GM12878 (cell line): Measurements from ENCODE around the gene CST2. TPM values are rescaled to one million over a fixed set of nuclear protein-coding genes. Genes with fewer than 3 reads are reported as not detected.

Source experiments
- ATAC-seq: fragments of 200-7000 bp; cut with Tn5 transposase; 3 replicates; pipeline ENCODE4 v1.9.1; 2020; ENCODE audit warnings: mild to moderate bottlenecking, moderate library complexity
- BruUV-seq: library from RNA; stranded (reverse); fragments of 400-500 nt; replicated peaks from 2 replicates; lab custom pipeline; 2021; lab: Mats Ljungman, UMichigan
- CTCF ChIA-PET: fragments of 300-600 bp; sonication (Branson Sonifier 250); formaldehyde crosslinking; extraction: SDS; loops from one replicate; lab custom pipeline; 2021; ENCODE audit warnings: inconsistent platforms; lab: Yijun Ruan, JAX
- POLR2A ChIA-PET: fragments of 350-600 bp; formaldehyde crosslinking; extraction: SDS; loops from one replicate; lab custom pipeline; 2021; ENCODE audit warnings: inconsistent platforms; lab: Charles Lee
- RAD21 ChIA-PET: fragments of 300-600 bp; sonication (Branson Sonifier 250); formaldehyde crosslinking; loops from one replicate; lab custom pipeline; 2023; ENCODE audit warnings: antibody characterized with exemption; ENCODE audit not compliant: unreplicated experiment; lab: Charles Lee
- SMC1A ChIA-PET: fragments of 300-600 bp; sonication (Branson Sonifier 250); formaldehyde crosslinking; loops from one replicate; lab custom pipeline; 2023; ENCODE audit not compliant: unreplicated experiment, uncharacterized antibody; lab: Charles Lee
- DNase-seq: peaks from one replicate; pipeline ENCODE4 v3.0.0-alpha.2; 2011; ENCODE audit warnings: low read depth, low spot score
- FAIRE-seq: peaks from 3 replicates; lab custom pipeline; 2011; peaks lifted over from hg19 to GRCh38; lab: Jason Lieb, UNC
- H2AFZ ChIP-seq: 2 replicates; pipeline ENCODE4 v1.6.0; 2011; ENCODE audit warnings: low read depth, low read length, control low read depth; ENCODE audit not compliant: control insufficient read depth
- H3K27ac ChIP-seq: 2 replicates; pipeline ENCODE4 v1.5.1; 2011; ENCODE audit warnings: control low read depth; ENCODE audit not compliant: control insufficient read depth, insufficient read depth
- H3K27me3 ChIP-seq, 2 experiments: replicated peaks in 1 of 2; 2 replicates each; pipeline versions ENCODE4 v1.6.0 to v1.6.1; 2011; ENCODE audit warnings: low read length in 1 of 2; ENCODE audit not compliant: control insufficient read depth in 2 of 2, insufficient read depth in 2 of 2
- H3K36me3 ChIP-seq, 2 experiments: 2 replicates each; pipeline ENCODE4 v1.5.1; 2011; ENCODE audit warnings: low read length in 1 of 2; ENCODE audit not compliant: control insufficient read depth in 2 of 2, insufficient read depth in 2 of 2
- H3K4me1 ChIP-seq: 2 replicates; pipeline ENCODE4 v1.6.1; 2011; ENCODE audit warnings: mild to moderate bottlenecking, low read length, moderate library complexity, mixed read lengths; ENCODE audit not compliant: control insufficient read depth, insufficient read depth
- H3K4me2 ChIP-seq: 2 replicates; pipeline ENCODE4 v1.6.0; 2011; ENCODE audit warnings: control low read depth; ENCODE audit not compliant: control insufficient read depth, insufficient read depth
- H3K4me3 ChIP-seq: fragments of 200-600 bp; sonication (generic); 2 replicates; pipeline ENCODE4 v1.5.1; 2016
- H3K79me2 ChIP-seq: 2 replicates; pipeline ENCODE4 v1.6.0; 2011; ENCODE audit warnings: low read length; ENCODE audit not compliant: control insufficient read depth, insufficient read depth
- H3K9ac ChIP-seq: 2 replicates; pipeline ENCODE4 v1.8.0; 2011; ENCODE audit warnings: low read length, control low read depth, mixed read lengths; ENCODE audit not compliant: control insufficient read depth, insufficient read depth
- H3K9me3 ChIP-seq: replicated peaks from 3 replicates; pipeline ENCODE4 v1.5.1; 2011; ENCODE audit warnings: mild to moderate bottlenecking, low read length; ENCODE audit not compliant: control insufficient read depth, insufficient read depth
- H4K20me1 ChIP-seq: 2 replicates; pipeline ENCODE4 v1.6.0; 2011; ENCODE audit not compliant: control insufficient read depth, insufficient read depth
- E2F8 ChIP-seq: fragments of 450-650 bp; IDR thresholded peaks from 2 replicates; pipeline ENCODE4 v1.6.1; 2018; ENCODE audit warnings: mild to moderate bottlenecking, low read depth, moderate library complexity; ENCODE audit not compliant: partially characterized antibody
- IRF3 ChIP-seq: fragments of 450-650 bp; IDR thresholded peaks from 2 replicates; pipeline ENCODE4 v1.6.1; 2014; ENCODE audit warnings: mild to moderate bottlenecking
- POLR2AphosphoS2 ChIP-seq: IDR thresholded peaks from 2 replicates; pipeline ENCODE4 v1.6.1; 2011; ENCODE audit warnings: low read depth, mild to moderate bottlenecking, low read length, improper control_type of control experiment, moderate library complexity
- POU2F2 ChIP-seq: IDR thresholded peaks from 3 replicates; pipeline ENCODE4 v1.6.1; 2011; ENCODE audit warnings: low read depth, mild to moderate bottlenecking, low read length, borderline replicate concordance
- SIN3A ChIP-seq: IDR thresholded peaks from 2 replicates; pipeline ENCODE4 v1.6.1; 2012; ENCODE audit warnings: low read depth, low read length, improper control_type of control experiment
- SKIL ChIP-seq: fragments of 450-650 bp; IDR thresholded peaks from 2 replicates; pipeline ENCODE4 v1.6.1; 2017; ENCODE audit warnings: mild to moderate bottlenecking, low read depth, inconsistent platforms; ENCODE audit not compliant: poor library complexity, severe bottlenecking
- SREBF2 ChIP-seq: IDR thresholded peaks from 2 replicates; pipeline ENCODE4 v1.6.1; 2012; ENCODE audit warnings: mild to moderate bottlenecking, low read length
- USF1 ChIP-seq: IDR thresholded peaks from 2 replicates; pipeline ENCODE4 v1.6.1; 2011; ENCODE audit warnings: borderline replicate concordance, low read depth, mild to moderate bottlenecking, moderate library complexity, mixed read lengths, low read length; ENCODE audit not compliant: insufficient read depth; ENCODE audit errors: extremely low read length
- ZBTB33 ChIP-seq: fragments of 450-650 bp; IDR thresholded peaks from 2 replicates; pipeline ENCODE4 v1.6.1; 2017; ENCODE audit warnings: mild to moderate bottlenecking
- WGBS: methylation state at CpG from one replicate; pipeline ENCODE4 v1.1.6; 2016; ENCODE audit warnings: low lambda C conversion rate; ENCODE audit not compliant: insufficient replicate concordance, insufficient coverage; ENCODE audit errors: missing lambda C conversion rate; 5-methylcytosine and 5-hydroxymethylcytosine counted together
- in situ Hi-C: fragments of 300-500 bp; cut with MboI; formaldehyde crosslinking; loops from 9 replicates; pipeline ENCODE4 v1.14.3; 2018; ENCODE audit warnings: mixed read lengths
- intact Hi-C: fragments of 100-400 bp; cut with micrococcal nuclease; formaldehyde crosslinking; loops from one replicate; pipeline ENCODE4 v1.14.2; 2022; ENCODE audit not compliant: unreplicated experiment
- polyA plus RNA-seq, 11 experiments: library from polyadenylated mRNA; depleted of rRNA in 4 of 11; unstranded in 6 of 11; stranded (reverse) in 5 of 11; fragments of >200 nt; fragmentation: Nextera tagmentation in 4 of 11; fragmentation: Illumina TruSeq in 1 of 11; extraction: Ambion mirVana in 4 of 11; extraction: Trizol in 1 of 11; gene quantifications; 1 replicate in 1 of 11; 2 replicates in 10 of 11; pipeline versions ENCODE4 v1.2.1 to v1.2.3, GENCODE V29; 2011 to 2016; ENCODE audit warnings: inconsistent platforms in 2 of 11, missing spikeins in 2 of 11, low read depth in 1 of 11
- total RNA-seq, 4 experiments: library from RNA; depleted of rRNA in 3 of 4; stranded (reverse); fragments of >200 nt in 3 of 4; fragmentation: Illumina TruSeq in 1 of 4; extraction: Trizol in 1 of 4; gene quantifications; 2 replicates each; pipeline versions ENCODE4 v1.2.1 to v1.2.3, GENCODE V29; 2013 to 2021

The CST2 gene
- total and polyA plus RNA-seq, 10 of the 15 experiments (the other 5 are each of a cell fraction or from before 2014, with no cell fraction given), result not detected

GRCh38 chr20:23823621-23824324 is 2.8 kb downstream of the CST2 start:
- no peaks in the 10 kb centered on the region for H3K36me3 ChIP-seq
- CTCF ChIA-PET, result no interaction called here
- no peak overlapping the region for H3K27ac ChIP-seq
- DNase-seq, result no peak
- intact Hi-C loops, result no loop called here
- RAD21 ChIA-PET, result no interaction called here
- no TSS peak for BruUV-seq
- H3K9me3 ChIP-seq, result no peaks in the 10 kb centered on the region
- POLR2A ChIA-PET, result no interaction called here
- no peak overlapping the region for H3K9ac ChIP-seq
- no peak for FAIRE-seq
- H2AFZ ChIP-seq, result no peak overlapping the region
- in situ Hi-C loops, result no loop called here
- H3K4me2 ChIP-seq, result no peak overlapping the region
- WGBS, result 38% methylated on average over 2 of the region's 2 CpGs
- H3K4me3 ChIP-seq, result no peak overlapping the region
- SMC1A ChIA-PET, result no interaction called here
- ATAC-seq, result no peak
- H3K4me1 ChIP-seq, result no peaks in the 10 kb centered on the region
- no peaks in the 10 kb centered on the region for H3K79me2 ChIP-seq
- no peaks in the 10 kb centered on the region for H4K20me1 ChIP-seq
- no peaks in the 10 kb centered on the region for H3K27me3 ChIP-seq
- no peak for TF ChIP-seq SIN3A
- no peak for TF ChIP-seq E2F8
- no peak for TF ChIP-seq POU2F2
- TF ChIP-seq SREBF2, result no peak
- no peak for TF ChIP-seq POLR2AphosphoS2
- TF ChIP-seq IRF3, result no peak
- no peak for TF ChIP-seq USF1
- no peak for TF ChIP-seq ZBTB33
- no peak for TF ChIP-seq SKIL
